Measurements from ENCODE around the gene THTPA.
A peak's percentile ranks its signal among the peaks of the same experiment; 100 is the strongest.

THTPA gene

DNA sequence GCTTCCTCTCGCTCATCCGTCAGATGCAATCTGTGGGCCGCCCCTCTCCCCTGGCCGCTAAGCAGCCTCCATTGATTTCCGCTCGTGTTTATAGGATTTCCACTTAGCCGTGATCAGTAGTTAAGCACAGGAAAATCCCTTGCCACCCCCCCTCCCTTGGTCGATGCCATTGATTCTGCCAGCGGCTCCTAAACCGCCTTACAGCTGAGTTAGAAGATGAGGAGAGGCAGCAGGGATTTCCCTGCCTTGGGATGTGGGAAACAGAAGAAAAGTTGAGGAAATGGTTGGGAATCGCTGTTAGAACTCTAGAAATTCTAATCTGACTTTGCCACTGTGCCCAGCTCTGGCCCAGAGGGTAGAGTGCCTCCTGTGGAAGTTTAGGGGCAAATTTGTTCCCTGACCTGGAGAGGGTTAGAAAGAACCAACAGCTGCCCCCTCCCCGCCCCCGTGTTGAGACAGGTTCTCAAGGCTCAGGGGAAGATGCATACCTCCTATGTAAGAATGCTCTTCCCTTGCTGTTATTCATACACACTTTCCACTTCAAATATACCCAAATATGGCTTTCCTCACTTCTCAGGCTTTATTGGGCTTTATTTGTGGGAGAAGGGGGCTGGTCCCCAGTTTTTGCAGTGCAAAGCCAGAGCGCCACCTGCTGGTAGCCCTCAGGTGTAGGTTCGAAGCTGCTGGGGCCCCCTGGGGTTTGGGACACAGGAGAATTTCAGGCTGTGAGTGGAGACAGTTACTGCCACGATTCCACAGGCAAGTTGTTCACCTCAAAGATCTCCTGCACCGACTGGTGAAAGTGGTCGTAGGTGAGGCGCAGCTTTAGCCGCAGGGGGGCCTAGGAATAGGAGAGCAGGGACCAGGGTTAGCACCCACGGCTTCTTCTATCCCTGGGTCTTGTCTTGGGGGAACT is 3.2 kb downstream of the THTPA start:
- H3K27me3 ChIP-seq (ENCODE audit: control insufficient read depth, insufficient read depth, low read length) = no peaks in the 10 kb centered on the region
- H3K9me3 ChIP-seq (ENCODE audit: control insufficient read depth, low read length) = no peaks in the 10 kb centered on the region
- H2AFZ ChIP-seq = no peak overlapping the region
- no peaks in the 10 kb centered on the region for H3K36me3 ChIP-seq (ENCODE audit: control insufficient read depth, insufficient read depth, low read length)
- TF ChIP-seq CTCF (IDR thresholded peaks at IDR 0.05) = peak; percentile 95
- H3K4me2 ChIP-seq (ENCODE audit: low read length) = no peak overlapping the region
- no peaks in the 10 kb centered on the region for H3K79me2 ChIP-seq
- no peak overlapping the region for H3K9ac ChIP-seq
- no peak overlapping the region for H3K4me3 ChIP-seq (ENCODE audit: low read depth, low read length)
- H3K4me1 ChIP-seq = peaks cover 7% of the 10 kb centered on the region
- no peak overlapping the region for H3K27ac ChIP-seq

GRCh38 chr14:23559926-23560520 is 4.0 kb downstream of the THTPA start:
- H3K36me3 ChIP-seq (ENCODE audit: control insufficient read depth, insufficient read depth, low read length) = no peaks in the 10 kb centered on the region

GRCh38 chr14:23561259-23561658 is 5.2 kb downstream of the THTPA start:
- TF ChIP-seq CTCF (IDR thresholded peaks at IDR 0.05) = no peak
- Histone ChIP-seq H2AFZ (no peak overlapping the region), H3K27ac (no peak overlapping the region), H3K4me2 (ENCODE audit: low read length) (no peak overlapping the region), H3K27me3 (ENCODE audit: control insufficient read depth, insufficient read depth, low read length) (no peaks in the 10 kb centered on the region), H3K4me3 (ENCODE audit: low read depth, low read length) (no peak overlapping the region), H3K9me3 (ENCODE audit: control insufficient read depth, low read length) (no peaks in the 10 kb centered on the region), H3K36me3 (ENCODE audit: control insufficient read depth, insufficient read depth, low read length) (no peaks in the 10 kb centered on the region), H3K4me1 (peaks cover 7% of the 10 kb centered on the region), H3K9ac (no peak overlapping the region), H3K79me2 (no peaks in the 10 kb centered on the region)

More at GRCh38 chr14:23559926-23560520, 4.0 kb downstream of the THTPA start:
- Histone ChIP-seq H2AFZ (no peak overlapping the region), H3K9ac (no peak overlapping the region), H3K4me3 (ENCODE audit: low read depth, low read length) (no peak overlapping the region), H3K4me1 (peaks cover 7% of the 10 kb centered on the region), H3K4me2 (ENCODE audit: low read length) (no peak overlapping the region), H3K27me3 (ENCODE audit: control insufficient read depth, insufficient read depth, low read length) (no peaks in the 10 kb centered on the region), H3K27ac (no peak overlapping the region), H3K9me3 (ENCODE audit: control insufficient read depth, low read length) (no peaks in the 10 kb centered on the region), H3K79me2 (no peaks in the 10 kb centered on the region)
- no peak for TF ChIP-seq CTCF (IDR thresholded peaks at IDR 0.05)

DNA sequence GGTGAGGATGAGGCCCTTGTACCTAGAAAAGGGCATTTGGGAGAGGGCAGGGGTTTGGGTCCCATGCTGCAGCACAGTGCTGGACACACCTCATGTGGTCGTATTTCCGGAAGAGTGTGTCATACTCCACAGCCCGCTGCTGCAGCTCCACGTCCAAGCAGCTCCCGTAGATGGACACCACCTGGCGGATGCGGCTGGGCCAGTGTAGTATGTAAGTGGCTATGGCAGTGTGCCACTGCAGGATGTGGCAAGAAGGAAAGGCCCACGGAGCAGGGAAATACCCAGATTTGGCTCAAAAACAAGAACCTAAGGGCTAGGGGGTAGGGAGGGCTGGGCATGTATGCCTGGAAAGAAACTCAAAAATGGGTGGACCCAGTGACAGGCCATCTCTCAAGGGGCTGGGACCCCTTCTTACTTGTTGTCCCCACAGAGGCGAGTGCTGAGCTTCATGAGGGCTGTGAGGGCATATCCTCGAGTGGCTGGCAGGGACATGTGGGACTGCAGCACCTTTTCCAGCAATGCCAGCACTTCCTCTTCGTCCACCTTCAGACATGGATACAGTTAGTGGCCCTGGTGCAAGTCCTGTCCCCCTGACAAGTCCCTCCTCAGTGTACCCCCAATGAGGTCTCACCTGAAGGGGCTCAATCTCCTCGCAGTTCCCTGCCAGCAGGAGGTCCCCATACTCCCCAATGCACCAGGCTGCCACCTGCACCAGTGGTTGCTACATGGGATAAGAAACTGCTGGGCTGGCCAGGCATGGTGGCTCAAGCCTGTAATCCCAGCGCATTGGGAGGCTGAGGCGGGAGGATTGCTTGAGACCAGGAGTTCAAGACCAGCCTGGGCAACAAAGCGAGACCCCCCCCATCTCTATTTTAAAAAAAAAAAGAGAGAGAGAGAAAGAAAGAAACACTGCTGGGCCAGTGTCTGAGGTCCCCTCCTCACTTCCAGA is 6.1 kb downstream of the THTPA start:
- H3K79me2 ChIP-seq = no peaks in the 10 kb centered on the region
- no peak overlapping the region for H3K27ac ChIP-seq
- no peaks in the 10 kb centered on the region for H3K9me3 ChIP-seq (ENCODE audit: control insufficient read depth, low read length)
- no peak for TF ChIP-seq CTCF (IDR thresholded peaks at IDR 0.05)
- peaks cover 9% of the 10 kb centered on the region for H3K4me1 ChIP-seq
- no peak overlapping the region for H3K4me3 ChIP-seq (ENCODE audit: low read depth, low read length)
- no peak overlapping the region for H3K4me2 ChIP-seq (ENCODE audit: low read length)
- no peaks in the 10 kb centered on the region for H3K36me3 ChIP-seq (ENCODE audit: control insufficient read depth, insufficient read depth, low read length)
- H2AFZ ChIP-seq = no peak overlapping the region
- no peaks in the 10 kb centered on the region for H3K27me3 ChIP-seq (ENCODE audit: control insufficient read depth, insufficient read depth, low read length)
- no peak overlapping the region for H3K9ac ChIP-seq
